ENCODE measurements around the gene GJB4. TPM values are rescaled to one million over a fixed set of nuclear protein-coding genes. Genes with fewer than 3 reads are reported as not detected.
"Not testable (repeated sequence)": the region's sequence is repeated elsewhere in the genome, so short reads cannot be mapped to it uniquely, and the experiment has no call there.

Gene GJB4
- not detected for polyA plus RNA-seq (2012; ENCODE audit: missing spikeins)

GRCh38 chr1:34759503-34760357 is at the start of gene GJB4:
Gene GJB4, plus strand, starts transcription at chr1:34759740. Its CDS starts 1,515 bp downstream, at chr1:34761255.
- no peak for DNase-seq (ENCODE audit: insufficient read length)
- TF ChIP-seq POLR2AphosphoS5 (IDR thresholded peaks at IDR 0.05; ENCODE audit: low read depth, low read length): no peak
- no peak for TF ChIP-seq TAF1 (IDR thresholded peaks at IDR 0.05; ENCODE audit: borderline replicate concordance, low read depth, low read length)
- TF ChIP-seq POLR2A (IDR thresholded peaks at IDR 0.05; ENCODE audit: low read depth, low read length): no peak
- FAIRE-seq: no peak

- no peak for DNase-seq (ENCODE audit: insufficient read length)
- no peak for FAIRE-seq
- TF ChIP-seq TAF1 (IDR thresholded peaks at IDR 0.05; ENCODE audit: borderline replicate concordance, low read depth, low read length): no peak
- TF ChIP-seq POLR2AphosphoS5 (IDR thresholded peaks at IDR 0.05; ENCODE audit: low read depth, low read length): no peak
- TF ChIP-seq POLR2A (IDR thresholded peaks at IDR 0.05; ENCODE audit: low read depth, low read length): no peak
Observed at GRCh38 chr1:34710812-34711211, 48.7 kb upstream of the GJB4 start.

GRCh38 chr1:34711485-34711884 is 48.1 kb upstream of the GJB4 start:
- TF ChIP-seq POLR2AphosphoS5 (IDR thresholded peaks at IDR 0.05; ENCODE audit: low read depth, low read length) (no peak), TAF1 (IDR thresholded peaks at IDR 0.05; ENCODE audit: borderline replicate concordance, low read depth, low read length) (no peak), POLR2A (IDR thresholded peaks at IDR 0.05; ENCODE audit: low read depth, low read length) (no peak)
- DNase-seq (ENCODE audit: insufficient read length): no peak
- FAIRE-seq: no peak

- DNase-seq (ENCODE audit: insufficient read length): no peak
- TF ChIP-seq POLR2A (IDR thresholded peaks at IDR 0.05; ENCODE audit: low read depth, low read length) (no peak), POLR2AphosphoS5 (IDR thresholded peaks at IDR 0.05; ENCODE audit: low read depth, low read length) (no peak), TAF1 (IDR thresholded peaks at IDR 0.05; ENCODE audit: borderline replicate concordance, low read depth, low read length) (no peak)
- FAIRE-seq: no peak
Observed at GRCh38 chr1:34712007-34712688, 47.4 kb upstream of the GJB4 start.

GRCh38 chr1:34713443-34713842 is 46.1 kb upstream of the GJB4 start:
- DNase-seq (ENCODE audit: insufficient read length) (no peak), FAIRE-seq (no peak)
- TF ChIP-seq TAF1 (IDR thresholded peaks at IDR 0.05; ENCODE audit: borderline replicate concordance, low read depth, low read length) (no peak), POLR2A (IDR thresholded peaks at IDR 0.05; ENCODE audit: low read depth, low read length) (no peak)

GRCh38 chr1:34714386-34714785 is 45.2 kb upstream of the GJB4 start:
- TF ChIP-seq TAF1 (IDR thresholded peaks at IDR 0.05; ENCODE audit: borderline replicate concordance, low read depth, low read length): no peak
- TF ChIP-seq POLR2AphosphoS5 (IDR thresholded peaks at IDR 0.05; ENCODE audit: low read depth, low read length): no peak
- no peak for TF ChIP-seq POLR2A (IDR thresholded peaks at IDR 0.05; ENCODE audit: low read depth, low read length)
- DNase-seq (ENCODE audit: insufficient read length): no peak
- FAIRE-seq: no peak

- no peak for TF ChIP-seq POLR2AphosphoS5 (IDR thresholded peaks at IDR 0.05; ENCODE audit: low read depth, low read length)
- no peak for TF ChIP-seq POLR2A (IDR thresholded peaks at IDR 0.05; ENCODE audit: low read depth, low read length)
- TF ChIP-seq TAF1 (IDR thresholded peaks at IDR 0.05; ENCODE audit: borderline replicate concordance, low read depth, low read length): no peak
- no peak for DNase-seq (ENCODE audit: insufficient read length)
- no peak for FAIRE-seq
Observed at GRCh38 chr1:34715139-34715538, 44.4 kb upstream of the GJB4 start.

- FAIRE-seq (no peak), DNase-seq (ENCODE audit: insufficient read length) (no peak)
- TF ChIP-seq POLR2A (IDR thresholded peaks at IDR 0.05; ENCODE audit: low read depth, low read length) (no peak), TAF1 (IDR thresholded peaks at IDR 0.05; ENCODE audit: borderline replicate concordance, low read depth, low read length) (no peak), POLR2AphosphoS5 (IDR thresholded peaks at IDR 0.05; ENCODE audit: low read depth, low read length) (no peak)
Observed at GRCh38 chr1:34721241-34721640, 38.3 kb upstream of the GJB4 start.

GRCh38 chr1:34721646-34722355 is 37.7 kb upstream of the GJB4 start:
- TF ChIP-seq POLR2A (IDR thresholded peaks at IDR 0.05; ENCODE audit: low read depth, low read length) (no peak), POLR2AphosphoS5 (IDR thresholded peaks at IDR 0.05; ENCODE audit: low read depth, low read length) (no peak), TAF1 (IDR thresholded peaks at IDR 0.05; ENCODE audit: borderline replicate concordance, low read depth, low read length) (no peak)
- FAIRE-seq (no peak), DNase-seq (ENCODE audit: insufficient read length) (no peak)

GRCh38 chr1:34726861-34727260 is 32.7 kb upstream of the GJB4 start:
- DNase-seq (ENCODE audit: insufficient read length): no peak
- TF ChIP-seq POLR2A (IDR thresholded peaks at IDR 0.05; ENCODE audit: low read depth, low read length): no peak
- TF ChIP-seq TAF1 (IDR thresholded peaks at IDR 0.05; ENCODE audit: borderline replicate concordance, low read depth, low read length): no peak
- TF ChIP-seq POLR2AphosphoS5 (IDR thresholded peaks at IDR 0.05; ENCODE audit: low read depth, low read length): no peak
- FAIRE-seq: no peak

- no peak for TF ChIP-seq TAF1 (IDR thresholded peaks at IDR 0.05; ENCODE audit: borderline replicate concordance, low read depth, low read length)
- TF ChIP-seq POLR2AphosphoS5 (IDR thresholded peaks at IDR 0.05; ENCODE audit: low read depth, low read length): no peak
- TF ChIP-seq POLR2A (IDR thresholded peaks at IDR 0.05; ENCODE audit: low read depth, low read length): no peak
- DNase-seq (ENCODE audit: insufficient read length): no peak
- no peak for FAIRE-seq
Observed at GRCh38 chr1:34730485-34730884, 29.1 kb upstream of the GJB4 start.

- DNase-seq (ENCODE audit: insufficient read length); FAIRE-seq: not testable (repeated sequence)
Observed at GRCh38 chr1:34732831-34733230, 26.7 kb upstream of the GJB4 start.

Data from GM12892 (cell line).